CD4-positive, alpha-beta T cell treated with Interleukin-4 for 4 hours (primary cell): Measurements from ENCODE around the gene SNX2.

ENCODE experiments used
- DNase-seq: peaks from one replicate; pipeline ENCODE4 v3.0.0-alpha.2; 2020

The SNX2 gene

DNA sequence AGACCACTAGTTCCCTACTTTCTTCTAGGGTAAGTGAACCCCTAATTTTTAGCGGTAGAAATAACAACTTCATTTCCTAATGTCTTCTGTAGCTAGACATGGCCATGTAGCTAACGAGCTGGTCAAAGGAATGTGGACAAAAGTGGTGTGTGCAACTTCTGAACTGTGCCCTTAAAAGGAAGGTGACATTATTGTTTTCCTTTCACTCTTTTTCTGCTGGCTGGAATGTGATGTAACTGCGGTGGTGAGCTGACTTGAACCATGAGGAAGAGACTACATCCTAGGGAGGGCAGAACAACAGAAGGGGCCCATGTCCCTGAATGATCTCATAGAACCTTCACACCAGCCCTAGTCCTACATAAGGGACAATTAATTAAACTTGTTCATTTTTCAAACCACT lies 1.3 kb upstream of the SNX2 start:
- DNase-seq: no peak

DNA sequence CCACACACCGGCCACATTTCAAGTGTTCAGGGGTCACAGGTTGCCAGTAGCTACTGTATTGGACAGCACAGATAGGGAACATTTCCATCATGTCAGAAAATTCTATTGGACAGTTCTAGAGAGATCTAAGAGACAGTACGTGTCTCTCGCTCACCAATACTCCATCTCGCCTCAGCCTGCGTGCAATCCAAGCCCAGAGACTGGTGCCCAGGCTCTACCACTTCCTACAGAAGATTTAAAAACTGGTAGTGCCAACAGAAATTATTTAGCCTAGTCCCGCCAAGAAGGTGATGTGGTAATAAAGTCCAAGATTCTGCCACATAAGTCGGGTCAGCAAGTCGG lies 390 bp upstream of the SNX2 start:
- no peak for DNase-seq

DNA sequence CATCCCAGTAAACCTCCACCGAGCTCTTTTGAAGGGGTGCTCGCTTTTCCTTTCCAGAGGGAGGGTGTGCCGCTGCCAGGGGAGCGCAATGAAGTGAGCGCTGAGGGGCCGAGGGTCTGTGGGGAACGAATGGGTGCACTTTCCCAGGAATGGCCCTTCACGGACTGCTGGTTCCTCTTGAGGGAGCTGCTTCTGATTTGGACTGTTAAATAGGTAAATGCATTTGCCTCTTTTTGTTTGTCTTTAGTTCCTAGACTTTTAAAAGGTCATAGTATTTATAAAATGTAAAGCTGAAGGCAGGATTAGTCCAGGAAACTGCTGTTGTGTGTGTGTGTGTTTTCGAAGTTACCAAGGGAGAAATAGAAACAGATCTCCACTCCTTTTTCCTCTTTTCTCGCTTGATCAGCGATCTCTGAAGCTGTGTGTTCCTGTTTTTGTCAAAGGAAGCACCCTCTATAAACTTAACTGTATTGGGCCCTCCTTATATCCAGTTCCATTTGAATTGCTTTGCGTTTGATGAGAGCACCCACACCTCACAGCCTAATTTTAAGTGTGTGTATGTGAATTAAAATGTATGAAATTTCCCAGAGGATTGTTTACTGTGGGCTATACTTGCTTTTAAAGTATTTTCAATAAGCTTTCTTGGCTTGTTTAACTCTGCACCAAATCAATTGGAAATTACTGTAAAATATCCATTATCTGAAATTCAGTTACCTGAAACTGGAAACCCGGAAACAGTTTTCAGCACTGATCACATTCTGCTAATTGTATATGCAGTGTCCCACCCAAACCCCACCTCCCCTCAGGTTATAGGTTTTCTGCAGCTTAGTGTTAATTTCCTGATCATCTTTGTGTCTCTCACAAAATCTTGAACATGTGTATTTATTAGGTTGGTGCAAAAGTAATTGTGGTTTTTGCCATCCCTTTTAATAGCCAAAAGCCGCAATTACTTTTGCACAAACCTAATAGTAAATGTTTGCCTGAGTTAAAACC lies 966 bp downstream of the SNX2 start:
- no peak for DNase-seq

DNA sequence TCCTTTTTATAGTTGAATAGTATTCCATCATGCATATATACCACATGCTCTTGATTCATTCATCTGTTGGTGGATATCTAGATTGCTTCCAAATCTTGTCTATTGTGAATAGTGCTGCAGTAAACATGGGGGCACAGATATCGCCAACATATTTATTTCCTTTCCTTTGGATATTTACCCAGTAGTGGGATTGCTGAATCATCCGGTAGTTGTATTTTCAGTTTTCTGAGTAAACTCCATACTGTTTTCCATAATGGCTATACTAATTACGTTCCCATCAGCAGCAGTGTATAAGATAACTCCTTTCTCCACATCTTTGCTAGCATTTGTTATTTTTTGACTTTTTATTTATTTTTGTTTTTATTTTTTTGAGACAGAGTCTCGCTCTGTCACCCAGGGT lies 3.3 kb downstream of the SNX2 start:
- DNase-seq: no peak

DNA sequence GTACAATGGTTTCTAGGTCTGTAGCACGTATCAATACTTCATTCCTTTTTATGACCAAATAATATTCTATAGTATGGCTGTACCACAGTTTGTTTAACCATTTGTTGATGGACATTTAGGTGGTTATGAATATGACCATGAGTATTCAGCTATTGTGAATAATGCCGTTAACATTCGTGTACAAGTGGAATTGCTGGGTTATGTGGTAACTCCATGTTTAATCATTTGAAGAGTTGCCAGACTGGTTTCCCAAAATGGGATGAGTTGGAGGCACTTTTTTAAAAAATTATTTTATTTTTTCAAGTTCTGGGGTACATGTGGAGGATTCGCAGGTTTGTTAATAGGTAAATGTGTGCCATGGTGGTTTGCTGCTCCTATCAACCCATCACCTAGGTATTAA lies 4.6 kb downstream of the SNX2 start:
- DNase-seq: no peak

DNA sequence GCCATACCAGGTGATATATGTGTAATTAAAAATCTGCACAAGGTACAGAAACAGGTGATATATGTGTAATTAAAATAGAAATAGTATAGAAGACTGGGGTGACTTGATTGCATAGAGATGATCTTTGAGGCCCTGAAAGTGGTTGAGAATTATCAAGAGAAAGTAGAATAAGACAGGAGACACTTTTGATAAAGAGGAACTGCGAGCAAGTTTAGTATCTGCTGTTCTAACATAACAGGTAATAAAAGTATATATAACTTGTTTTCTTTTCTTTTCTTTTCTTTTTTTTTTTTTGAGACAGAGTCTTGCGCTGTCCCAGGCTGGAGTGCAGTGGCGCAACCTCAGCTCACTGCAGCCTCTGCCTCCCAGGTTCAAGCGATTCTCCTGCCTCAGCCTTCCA lies 5.4 kb downstream of the SNX2 start:
- DNase-seq: no peak

DNA sequence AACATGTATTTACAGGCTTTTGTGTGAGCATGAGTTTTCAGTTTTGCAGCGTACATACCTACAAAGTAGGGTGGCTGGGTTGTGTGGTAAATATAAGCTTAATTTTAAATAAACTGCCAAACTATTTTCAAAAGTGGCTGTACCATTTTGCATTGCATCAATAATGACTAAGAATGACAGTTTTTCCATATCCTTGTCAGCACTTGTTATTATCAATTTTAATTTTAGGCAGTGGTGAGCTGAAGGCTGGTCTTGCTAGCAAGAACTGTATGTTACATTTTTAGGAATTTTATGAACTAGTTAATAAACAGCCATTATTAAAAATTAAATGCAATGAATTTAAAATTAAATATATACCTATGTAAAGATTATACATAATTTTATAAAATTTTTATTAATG lies 6.6 kb downstream of the SNX2 start:
- no peak for DNase-seq

DNA sequence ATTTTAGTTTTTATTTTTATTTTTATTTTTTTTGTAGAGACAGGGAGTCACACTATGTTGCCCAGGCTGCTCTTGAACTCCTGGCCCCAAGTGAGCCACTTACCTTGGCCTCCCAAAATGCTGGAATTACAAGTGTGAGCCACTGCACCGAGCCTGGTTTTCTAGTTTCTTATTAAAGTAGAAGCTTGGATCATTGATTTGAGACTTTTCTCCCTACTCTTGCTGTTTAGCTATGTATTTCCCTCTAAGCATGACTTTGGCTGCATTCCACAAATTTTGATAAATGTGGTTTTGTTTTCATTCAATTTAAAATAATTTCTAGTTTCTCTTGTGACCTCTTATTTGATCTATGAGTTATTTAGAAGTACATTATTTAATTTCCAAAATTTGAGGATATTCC lies 10.4 kb downstream of the SNX2 start:
- no peak for DNase-seq

DNA sequence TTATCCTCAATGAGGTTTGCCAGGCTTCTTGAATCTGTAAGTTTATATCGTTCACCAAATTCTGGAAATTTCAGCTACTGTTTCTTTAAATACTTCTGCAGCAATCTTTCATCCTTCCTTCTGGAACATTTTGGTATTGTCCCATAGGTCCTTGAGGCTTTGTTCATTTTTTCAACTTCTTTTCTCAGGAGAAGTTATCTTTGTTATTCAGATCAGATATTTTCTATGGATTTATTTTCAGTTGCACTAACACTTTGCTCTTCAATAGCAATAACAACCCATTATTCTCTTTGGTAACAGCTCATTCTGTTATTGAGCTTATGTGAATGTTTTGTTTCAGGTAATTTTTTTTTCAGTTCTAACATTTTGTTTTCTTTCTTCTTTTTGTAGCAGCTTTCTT lies 13.5 kb downstream of the SNX2 start:
- DNase-seq: no peak

DNA sequence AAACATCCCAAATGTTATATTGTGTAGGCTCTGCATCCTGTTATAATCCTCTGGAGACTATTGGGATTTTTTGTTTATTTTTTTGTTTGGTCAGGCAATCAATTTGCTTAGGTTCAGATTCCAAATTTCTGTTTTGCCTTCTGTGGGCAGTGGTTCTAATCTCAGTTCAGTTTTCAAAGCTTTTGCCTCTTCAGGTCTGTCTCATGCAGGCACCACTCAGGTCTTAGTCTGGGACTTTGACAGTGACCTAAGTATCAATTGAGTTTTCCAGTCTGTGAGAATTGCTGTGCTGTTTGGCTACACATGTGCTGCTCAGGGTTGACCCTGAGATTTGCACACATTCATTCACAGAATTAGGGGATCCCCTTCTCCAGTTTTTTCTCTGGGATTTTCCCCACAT lies 14.1 kb downstream of the SNX2 start:
- DNase-seq: no peak

DNA sequence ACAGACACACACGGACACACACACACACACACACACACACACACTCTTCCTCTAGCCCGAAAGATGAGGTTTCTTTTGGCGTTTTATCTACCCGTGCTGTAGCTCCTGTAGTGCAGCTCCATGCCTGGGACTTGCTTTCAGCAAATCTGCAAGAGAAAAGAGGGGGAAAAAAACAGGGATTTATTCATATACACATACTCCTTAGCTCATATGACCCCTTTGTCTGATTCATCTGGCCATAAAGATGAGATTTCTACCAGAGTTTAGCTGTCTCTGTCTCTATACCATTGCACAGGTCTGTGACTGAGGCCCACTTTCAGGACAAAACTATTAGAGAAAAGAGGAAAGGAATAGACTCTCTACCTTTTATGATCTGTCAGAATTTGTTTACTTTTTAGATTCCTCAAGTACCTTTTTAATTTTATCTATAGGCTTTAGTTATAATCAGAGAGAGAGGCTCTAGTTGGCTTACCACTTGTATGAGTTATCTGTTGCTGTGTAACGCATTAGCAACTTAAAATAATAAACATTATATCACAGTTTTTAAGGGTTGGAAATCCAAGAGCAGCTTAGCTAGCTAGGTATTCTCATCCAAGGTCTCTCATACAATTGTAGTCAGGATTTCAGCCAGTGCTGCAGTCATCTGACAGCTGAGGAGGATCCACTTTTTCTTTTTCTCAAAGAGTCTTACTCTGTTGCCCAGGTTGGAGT lies 14.7 kb downstream of the SNX2 start:
- DNase-seq: no peak

DNA sequence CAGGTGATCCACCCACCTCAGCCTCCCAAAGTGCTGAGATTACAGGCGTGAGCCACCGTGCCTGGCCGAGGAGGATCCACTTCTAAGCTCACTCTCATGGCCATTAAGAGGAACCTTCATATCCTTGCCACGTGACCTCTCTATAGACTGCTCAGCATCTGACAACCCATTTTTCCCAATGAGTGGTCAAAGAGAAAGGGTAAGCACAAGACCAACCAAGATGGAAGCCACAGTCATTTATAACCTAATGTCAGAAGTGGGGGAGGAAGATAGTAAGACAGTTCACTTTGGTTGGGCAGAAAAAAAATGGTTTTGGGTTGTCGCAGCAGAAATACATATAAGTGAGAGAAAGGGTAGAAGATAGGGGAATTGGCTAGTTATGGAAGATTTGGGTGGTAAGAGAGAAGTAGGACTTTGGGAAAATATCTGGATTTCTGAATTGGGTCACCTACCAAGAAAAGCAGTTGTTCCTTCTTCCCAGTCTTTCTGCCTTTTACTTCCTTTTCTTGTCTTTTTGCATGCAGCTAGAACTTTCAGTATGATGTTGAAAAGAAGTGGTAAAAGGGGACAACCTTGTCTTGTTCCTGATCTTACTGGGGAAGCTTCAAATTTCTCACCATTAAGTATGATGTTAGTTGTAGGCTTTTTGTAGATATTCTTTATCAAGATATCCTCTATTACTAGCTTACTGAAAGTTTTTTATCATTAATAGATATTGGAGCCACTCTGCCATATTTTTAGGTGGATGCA lies 15.6 kb downstream of the SNX2 start:
- no peak for DNase-seq

DNA sequence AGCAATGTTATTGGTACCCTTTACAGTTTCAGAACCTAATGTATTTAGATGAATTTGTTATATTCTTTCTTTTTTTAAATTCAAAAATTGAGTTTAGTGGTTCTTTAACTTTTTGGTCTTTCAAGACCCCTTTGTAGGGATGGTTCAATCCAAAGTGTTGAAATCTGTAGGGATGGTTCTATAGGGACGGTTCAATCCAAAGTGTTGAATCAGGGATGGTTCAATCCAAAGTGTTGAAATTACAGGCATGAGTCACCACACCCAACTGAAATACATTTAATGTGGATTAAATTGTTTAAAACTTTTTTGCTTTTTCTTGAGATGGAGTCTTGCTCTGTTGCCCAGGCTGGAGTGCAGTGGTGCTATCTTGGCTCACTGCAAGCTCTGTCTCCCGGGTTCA lies 30.6 kb downstream of the SNX2 start:
- DNase-seq: no peak

DNA sequence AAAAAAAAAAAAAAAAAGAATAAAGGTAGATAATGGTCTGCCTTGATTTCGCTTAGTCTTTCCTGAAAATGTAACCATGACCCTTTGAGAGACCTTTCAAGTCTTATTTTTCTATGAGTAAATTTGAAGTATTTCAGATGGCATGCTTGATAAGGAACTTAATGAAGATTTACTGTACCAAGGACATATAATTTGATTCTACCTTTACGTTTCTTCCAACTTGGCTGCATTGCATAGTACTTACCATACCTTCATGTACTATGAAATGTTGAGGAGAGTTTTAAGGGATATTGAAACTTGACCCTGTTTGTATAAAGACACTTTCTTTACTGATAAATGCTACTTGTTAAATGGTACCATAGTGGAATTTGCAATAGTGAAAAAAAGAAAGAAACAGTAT lies 35.5 kb downstream of the SNX2 start:
- no peak for DNase-seq

DNA sequence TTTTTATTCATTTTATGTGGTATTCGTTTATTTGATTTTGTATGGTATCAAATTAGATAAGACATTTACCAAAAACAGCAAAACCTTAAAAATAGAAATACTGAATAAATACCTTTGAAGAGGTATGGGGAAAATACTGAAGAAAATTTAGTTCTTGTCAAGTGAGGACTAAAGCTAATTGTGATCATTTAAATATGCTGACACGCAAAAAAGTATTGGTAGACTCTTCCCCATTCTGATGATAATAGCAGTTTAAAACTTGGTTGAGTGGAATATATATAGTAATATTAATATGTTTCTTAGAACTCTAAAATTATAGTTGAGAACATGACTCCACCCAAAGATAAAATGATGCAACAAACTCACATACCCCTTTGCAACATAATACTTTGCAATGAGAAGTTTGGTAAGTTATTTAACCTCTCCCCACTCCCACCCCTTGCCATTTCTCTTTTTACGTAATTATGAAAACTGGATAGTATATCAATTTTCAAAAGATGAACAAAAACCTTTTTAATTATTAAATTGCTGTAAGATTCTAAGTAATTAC lies 40.4 kb downstream of the SNX2 start:
- no peak for DNase-seq

DNA sequence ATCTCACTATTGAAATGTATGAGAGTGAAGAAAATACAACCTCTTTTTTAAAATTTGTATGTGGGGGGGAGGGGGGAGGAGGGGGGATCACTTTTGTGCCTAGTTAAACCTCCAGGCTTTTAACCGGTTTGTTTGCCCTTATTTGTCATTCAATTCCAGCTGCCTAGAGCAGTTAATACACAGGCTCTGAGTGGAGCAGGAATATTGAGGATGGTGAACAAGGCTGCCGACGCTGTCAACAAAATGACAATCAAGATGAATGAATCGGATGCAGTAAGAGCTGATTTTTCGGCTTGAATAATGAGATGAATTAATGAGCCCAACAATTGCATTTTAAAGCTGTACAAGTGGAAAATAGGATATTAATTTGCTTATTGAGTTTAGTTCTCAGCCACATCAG lies 41.9 kb downstream of the SNX2 start:
- DNase-seq: no peak

DNA sequence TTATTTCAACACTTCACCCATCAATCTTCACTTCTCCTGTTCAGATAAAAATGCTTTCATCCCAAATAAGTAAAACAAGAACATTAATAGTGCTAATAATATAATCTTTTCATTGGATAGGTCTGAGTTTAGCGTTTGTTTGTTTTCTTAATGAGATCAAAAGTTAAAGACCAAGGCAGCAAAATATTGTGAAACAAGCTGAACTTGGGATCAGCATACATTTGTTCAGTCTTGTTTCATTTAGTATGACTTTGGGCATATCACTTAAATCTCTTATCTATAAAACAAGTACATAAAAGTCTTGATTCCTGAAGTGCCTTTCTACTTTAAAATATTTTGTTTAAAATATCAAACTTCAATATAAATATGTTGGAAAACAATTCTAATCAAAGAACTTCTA lies 57.1 kb downstream of the SNX2 start:
- DNase-seq: no peak

DNA sequence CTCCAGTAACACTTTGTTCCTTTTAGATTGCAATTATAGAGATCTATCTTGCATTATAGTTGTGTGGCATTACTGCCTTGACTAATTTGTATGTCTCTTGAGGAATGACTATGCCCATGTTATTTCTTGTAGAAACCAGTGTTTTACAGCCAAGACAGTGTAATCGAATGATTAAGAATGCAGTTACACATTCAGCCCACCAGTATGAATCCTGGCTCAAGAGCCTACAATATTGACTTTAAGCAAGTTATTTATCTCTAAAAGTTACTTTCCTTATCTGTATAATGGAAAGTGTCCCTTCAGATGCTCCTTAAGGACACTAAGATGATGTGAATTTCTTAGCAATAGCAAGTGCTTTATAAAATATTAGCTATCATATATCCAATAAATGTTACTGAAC lies 60.8 kb downstream of the SNX2 start:
- DNase-seq: no peak

DNA sequence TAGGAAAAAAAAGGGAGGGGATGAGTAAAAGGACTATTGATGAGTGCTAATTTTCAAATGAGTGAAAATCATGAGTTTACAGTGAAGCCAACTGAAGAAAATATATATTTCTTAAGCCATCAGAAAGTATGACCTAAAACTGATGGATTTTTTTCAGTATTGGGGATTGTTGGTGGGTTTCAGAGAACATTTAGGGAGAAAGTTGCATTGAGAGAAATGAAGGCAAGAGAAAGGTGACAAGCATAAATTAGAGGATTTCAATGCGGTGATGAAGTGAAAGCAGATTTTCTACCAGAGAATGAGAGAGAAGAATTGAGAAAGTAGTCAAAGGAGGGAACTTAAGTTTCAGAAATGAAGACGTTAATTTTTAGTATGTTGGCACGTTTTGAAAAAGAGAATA lies 62.1 kb downstream of the SNX2 start:
- no peak for DNase-seq

DNA sequence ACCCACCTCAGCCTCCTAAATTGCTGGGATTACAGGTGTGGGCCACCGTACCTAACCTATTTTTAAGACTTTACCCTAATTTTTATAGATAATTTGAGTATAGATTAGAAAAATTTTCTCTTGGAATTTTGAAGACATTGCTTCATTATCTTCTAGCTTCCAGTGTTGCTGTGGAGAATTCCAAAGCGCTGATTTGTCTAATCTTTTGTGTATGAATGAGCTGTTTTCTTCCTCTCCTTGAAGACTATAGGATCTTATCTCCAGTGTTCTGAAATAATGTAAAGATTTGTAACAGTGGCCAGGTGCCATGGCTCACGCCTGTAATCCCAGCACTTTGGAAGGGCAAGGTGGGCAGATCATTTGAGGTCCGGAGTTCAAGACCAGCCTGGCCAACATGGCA lies 64.9 kb downstream of the SNX2 start:
- no peak for DNase-seq

DNA sequence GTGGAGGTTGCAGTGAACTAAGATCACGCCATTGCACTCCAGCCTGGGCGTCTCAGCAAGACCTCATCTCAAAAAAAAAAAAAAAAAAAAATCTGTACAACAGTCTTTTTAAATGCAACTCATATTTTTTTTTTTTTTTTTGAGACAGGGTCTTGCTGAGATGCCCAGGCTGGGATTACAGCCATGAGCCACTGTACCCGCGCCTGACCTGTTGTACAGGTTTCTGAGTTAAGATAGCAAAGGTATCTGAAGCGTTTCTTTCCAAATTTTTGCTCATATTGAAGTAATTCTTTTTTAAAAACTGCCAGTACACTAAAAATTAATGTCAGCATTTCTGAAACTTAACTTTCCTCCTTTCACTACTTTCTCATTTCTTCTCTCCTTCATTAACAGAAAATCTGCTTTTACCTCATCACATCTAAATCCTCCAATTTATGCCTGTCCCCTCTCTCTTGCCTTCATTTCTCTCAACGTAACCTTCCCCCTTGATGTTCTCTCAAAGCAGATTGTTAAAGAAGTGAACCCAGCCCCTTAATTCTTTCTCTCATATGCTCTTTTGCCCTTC lies 67.2 kb downstream of the SNX2 start:
- no peak for DNase-seq

DNA sequence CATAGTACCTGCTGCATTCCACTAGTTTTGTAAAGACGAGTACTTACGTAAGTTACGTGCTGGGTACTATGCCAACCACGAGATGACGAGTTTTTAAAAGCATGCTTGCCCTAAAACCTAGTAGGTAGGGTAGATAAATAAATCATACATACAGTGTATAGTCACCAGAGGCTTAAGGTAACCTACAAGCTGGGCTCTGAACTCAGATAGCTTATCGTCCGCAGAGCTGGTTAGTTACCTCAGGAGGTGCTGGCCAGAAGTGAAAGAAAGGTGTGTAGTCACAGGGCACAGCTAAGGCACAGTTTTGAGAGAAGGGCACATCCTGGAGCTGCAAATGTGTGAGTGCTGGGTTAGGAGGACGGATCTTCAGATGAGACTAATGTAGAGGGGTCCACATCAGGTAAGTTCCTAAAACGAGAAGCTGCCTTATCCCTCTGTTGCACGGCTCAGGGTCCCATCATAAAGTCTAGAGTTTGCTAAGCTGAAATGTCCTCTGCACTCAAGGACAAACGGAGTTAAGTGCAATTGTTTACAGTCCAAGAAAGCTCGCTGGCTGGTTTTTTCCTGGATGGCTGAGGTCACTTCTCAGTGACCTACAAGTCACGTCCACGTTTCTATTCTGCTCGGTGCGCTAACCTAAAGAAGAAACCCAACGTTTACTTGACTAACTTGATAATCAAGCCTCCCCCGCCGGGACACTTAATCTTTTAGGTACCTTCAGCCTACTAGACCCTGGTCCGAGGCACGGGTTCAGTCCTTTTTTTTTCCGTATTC lies 69.4 kb downstream of the SNX2 start:
- no peak for DNase-seq

DNA sequence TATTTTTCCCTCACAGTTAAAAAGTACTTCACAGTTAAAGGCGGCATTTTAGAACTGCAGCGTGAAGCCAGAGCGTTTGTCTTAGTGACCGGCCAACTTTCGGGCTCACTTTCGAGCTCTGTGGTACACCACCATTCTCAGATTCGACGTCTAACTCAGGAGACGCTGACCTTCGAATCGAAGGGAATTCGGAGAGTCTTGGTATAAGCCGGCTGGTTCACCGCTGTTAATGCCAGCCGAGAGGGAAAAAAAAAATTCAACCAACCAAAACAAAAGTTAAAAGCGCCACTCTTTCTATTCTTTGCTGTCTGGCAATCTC lies 70.0 kb downstream of the SNX2 start:
- no peak for DNase-seq
